Fibroblast of lung (primary cell): Measurements from ENCODE around the gene RANBP10. TPM values are rescaled to one million over a fixed set of nuclear protein-coding genes. Genes with fewer than 3 reads are reported as not detected.

Experiments
- DNase-seq, 2 donors: peaks; one replicate each; pipeline versions ENCODE4 v3.0.0 to v3.0.0-alpha.2; 2010; ENCODE audit warnings: low read depth in 2 of 2
- H2AFZ ChIP-seq: 2 replicates; pipeline ENCODE4 v1.5.1; 2012; ENCODE audit warnings: low read length, control low read depth, inconsistent platforms
- H3K27ac ChIP-seq: 2 replicates; pipeline ENCODE4 v1.5.1; 2011; ENCODE audit warnings: low read length, control low read depth; ENCODE audit not compliant: insufficient read depth
- H3K27me3 ChIP-seq: 2 replicates; pipeline ENCODE4 v1.5.1; 2011; ENCODE audit warnings: mild to moderate bottlenecking, low read length; ENCODE audit not compliant: control insufficient read depth, insufficient read depth
- H3K36me3 ChIP-seq: 2 replicates; pipeline ENCODE4 v1.5.1; 2011; ENCODE audit warnings: low read length; ENCODE audit not compliant: control insufficient read depth, insufficient read depth
- H3K4me1 ChIP-seq: 2 replicates; pipeline ENCODE4 v1.5.1; 2011; ENCODE audit warnings: low read length; ENCODE audit not compliant: control insufficient read depth, insufficient read depth; ENCODE audit errors: extremely low read depth
- H3K4me2 ChIP-seq: 2 replicates; pipeline ENCODE4 v1.5.1; 2011; ENCODE audit warnings: low read length, control low read depth; ENCODE audit not compliant: insufficient read depth; ENCODE audit errors: extremely low read depth
- H3K4me3 ChIP-seq, 4 experiments: fragments of 200-600 bp in 1 of 4; sonication (generic) in 1 of 4; replicated peaks in 1 of 4; 2 replicates each; pipeline ENCODE4 v1.5.1; 2011 to 2016; ENCODE audit warnings: low read length in 4 of 4, low read depth in 3 of 4, mild to moderate bottlenecking in 3 of 4, control low read depth in 2 of 4, inconsistent platforms in 1 of 4, mixed read lengths in 1 of 4; ENCODE audit not compliant: insufficient read depth in 1 of 4; ENCODE audit errors: control extremely low read depth in 1 of 4
- H3K79me2 ChIP-seq: 2 replicates; pipeline ENCODE4 v1.5.1; 2012; ENCODE audit warnings: mild to moderate bottlenecking, low read length, inconsistent platforms; ENCODE audit not compliant: control insufficient read depth, insufficient read depth
- H3K9ac ChIP-seq: 2 replicates; pipeline ENCODE4 v1.5.1; 2011; ENCODE audit warnings: mild to moderate bottlenecking, low read length, control low read depth; ENCODE audit not compliant: insufficient read depth
- H3K9me3 ChIP-seq: 2 replicates; pipeline ENCODE4 v1.5.1; 2012; ENCODE audit warnings: low read depth, low read length; ENCODE audit not compliant: control insufficient read depth, insufficient read depth
- H4K20me1 ChIP-seq: 2 replicates; pipeline ENCODE4 v1.5.1; 2011; ENCODE audit warnings: low read length; ENCODE audit not compliant: control insufficient read depth, insufficient read depth; ENCODE audit errors: extremely low read depth
- CTCF ChIP-seq, 2 donors: IDR thresholded peaks in 1 of 2; conservative IDR thresholded peaks in 1 of 2; 1 replicate in 1 of 2; 2 replicates in 1 of 2; pipeline ENCODE4 v1.5.1; 2011 to 2012; ENCODE audit warnings: low read length in 2 of 2, control low read depth in 1 of 2, inconsistent platforms in 1 of 2, low read depth in 1 of 2, mild to moderate bottlenecking in 1 of 2
- EZH2 ChIP-seq: IDR thresholded peaks from 2 replicates; pipeline ENCODE4 v1.5.1; 2012; ENCODE audit warnings: low read length, control low read depth, mild to moderate bottlenecking; ENCODE audit errors: missing control alignments
- polyA plus RNA-seq, 2 donors: library from polyadenylated mRNA; depleted of rRNA in 1 of 2; stranded (reverse) in 1 of 2; unstranded in 1 of 2; fragments of >200 nt; gene quantifications; 2 replicates each; pipeline ENCODE4 v1.2.1, GENCODE V29; 2011 to 2012; ENCODE audit warnings: missing spikeins in 1 of 2
- total RNA-seq: library from RNA; depleted of rRNA; stranded (reverse); fragments of >200 nt; gene quantifications from 2 replicates; pipeline ENCODE4 v1.2.1, GENCODE V29; 2014

Gene RANBP10
- total and polyA plus RNA-seq, 2 donors (not counting 1 experiment from before 2014, with no cell fraction given): 4.6 to 7.1 TPM

- Histone ChIP-seq H3K27ac (no peak overlapping the region), H3K4me3 (no peak overlapping the region), H4K20me1 (no peaks in the 10 kb centered on the region), H3K79me2 (peaks cover 17% of the 10 kb centered on the region), H3K9me3 (no peaks in the 10 kb centered on the region), H3K27me3 (no peaks in the 10 kb centered on the region), H3K36me3 (peaks cover 36% of the 10 kb centered on the region), H3K4me1 (peaks cover 3% of the 10 kb centered on the region), H2AFZ (no peak overlapping the region), H3K4me2 (no peak overlapping the region), H3K9ac (no peak overlapping the region)
- TF ChIP-seq CTCF (conservative IDR thresholded peaks at IDR 0.05 in 1 of 2, IDR thresholded peaks at IDR 0.05 in 1 of 2; ENCODE audit: low read depth in 1 of 2, low read length in 2 of 2) (no peak), EZH2 (no peak)
- DNase-seq: no peak
These were observed 22.3 kb upstream of the RANBP10 start for GRCh38 chr16:67828651-67829050.

- DNase-seq: no peak
- Histone ChIP-seq H3K4me1 (no peaks in the 10 kb centered on the region), H3K9me3 (no peaks in the 10 kb centered on the region), H3K9ac (no peak overlapping the region), H4K20me1 (no peaks in the 10 kb centered on the region), H3K4me2 (no peak overlapping the region), H3K27me3 (no peaks in the 10 kb centered on the region), H3K79me2 (no peaks in the 10 kb centered on the region), H3K4me3 (no peak overlapping the region), H2AFZ (no peak overlapping the region), H3K36me3 (peaks cover 24% of the 10 kb centered on the region), H3K27ac (no peak overlapping the region)
- TF ChIP-seq CTCF (conservative IDR thresholded peaks at IDR 0.05 in 1 of 2, IDR thresholded peaks at IDR 0.05 in 1 of 2; ENCODE audit: low read depth in 1 of 2, low read length in 2 of 2) (no peak), EZH2 (no peak)
These were observed 19.5 kb upstream of the RANBP10 start for GRCh38 chr16:67825906-67826305.

GRCh38 chr16:67825119-67825518 is 18.8 kb upstream of the RANBP10 start:
- H3K27me3 ChIP-seq: no peaks in the 10 kb centered on the region
- DNase-seq: no peak
- no peaks in the 10 kb centered on the region for H4K20me1 ChIP-seq
- no peaks in the 10 kb centered on the region for H3K79me2 ChIP-seq
- peaks cover 19% of the 10 kb centered on the region for H3K36me3 ChIP-seq
- H3K4me2 ChIP-seq: no peak overlapping the region
- H3K9ac ChIP-seq: no peak overlapping the region
- TF ChIP-seq CTCF (conservative IDR thresholded peaks at IDR 0.05 in 1 of 2, IDR thresholded peaks at IDR 0.05 in 1 of 2; ENCODE audit: low read depth in 1 of 2, low read length in 2 of 2) (no peak), EZH2 (no peak)
- H2AFZ ChIP-seq: no peak overlapping the region
- H3K9me3 ChIP-seq: no peaks in the 10 kb centered on the region
- H3K4me1 ChIP-seq: no peaks in the 10 kb centered on the region
- no peak overlapping the region for H3K27ac ChIP-seq
- no peak overlapping the region for H3K4me3 ChIP-seq
